Measurements from ENCODE around the gene ROR2. TPM values are rescaled to one million over a fixed set of nuclear protein-coding genes. Genes with fewer than 3 reads are reported as not detected.
A peak's percentile ranks its signal among the peaks of the same experiment; 100 is the strongest.

ROR2 gene
- total RNA-seq, 4 donors from 2014 or later, result 1.8 to 4.2 (median 2.7) TPM

DNA sequence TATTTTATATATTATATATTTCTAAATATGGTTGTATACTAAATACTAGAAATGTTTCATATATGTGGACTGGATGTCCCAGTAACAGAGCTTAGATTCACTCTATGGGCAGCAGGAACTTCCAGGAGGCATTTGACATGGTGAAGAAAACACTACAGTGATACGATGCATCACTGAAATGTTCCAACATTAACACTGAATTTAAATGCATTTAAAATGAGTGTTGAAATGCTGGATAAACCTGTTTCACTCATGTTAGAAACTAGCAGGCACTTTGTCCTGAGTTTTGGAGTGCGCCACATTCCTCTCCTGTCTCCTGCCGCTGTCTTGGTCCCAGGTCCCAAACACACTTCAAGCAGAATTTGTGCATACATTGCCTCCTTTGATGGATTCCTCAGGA lies 288.6 kb downstream of the ROR2 start:
- no peak overlapping the region for H3K4me3 ChIP-seq
- 79 to 95% methylated on average over 3 of the region's 3 CpGs for WGBS, 2 donors
- no peaks in the 10 kb centered on the region for H3K4me1 ChIP-seq
- no peak overlapping the region for H3K27ac ChIP-seq
- DNase-seq (ENCODE audit: low spot score in 2 of 2), result no peak
- no peaks in the 10 kb centered on the region for H3K27me3 ChIP-seq
- TF ChIP-seq, protein P1, sequence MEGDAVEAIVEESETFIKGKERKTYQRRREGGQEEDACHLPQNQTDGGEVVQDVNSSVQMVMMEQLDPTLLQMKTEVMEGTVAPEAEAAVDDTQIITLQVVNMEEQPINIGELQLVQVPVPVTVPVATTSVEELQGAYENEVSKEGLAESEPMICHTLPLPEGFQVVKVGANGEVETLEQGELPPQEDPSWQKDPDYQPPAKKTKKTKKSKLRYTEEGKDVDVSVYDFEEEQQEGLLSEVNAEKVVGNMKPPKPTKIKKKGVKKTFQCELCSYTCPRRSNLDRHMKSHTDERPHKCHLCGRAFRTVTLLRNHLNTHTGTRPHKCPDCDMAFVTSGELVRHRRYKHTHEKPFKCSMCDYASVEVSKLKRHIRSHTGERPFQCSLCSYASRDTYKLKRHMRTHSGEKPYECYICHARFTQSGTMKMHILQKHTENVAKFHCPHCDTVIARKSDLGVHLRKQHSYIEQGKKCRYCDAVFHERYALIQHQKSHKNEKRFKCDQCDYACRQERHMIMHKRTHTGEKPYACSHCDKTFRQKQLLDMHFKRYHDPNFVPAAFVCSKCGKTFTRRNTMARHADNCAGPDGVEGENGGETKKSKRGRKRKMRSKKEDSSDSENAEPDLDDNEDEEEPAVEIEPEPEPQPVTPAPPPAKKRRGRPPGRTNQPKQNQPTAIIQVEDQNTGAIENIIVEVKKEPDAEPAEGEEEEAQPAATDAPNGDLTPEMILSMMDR (IDR thresholded peaks at IDR 0.05), result no peak
- no peaks in the 10 kb centered on the region for H3K9me3 ChIP-seq
- no peaks in the 10 kb centered on the region for H3K36me3 ChIP-seq

GRCh38 chr9:91660521-91660920 lies 289.5 kb downstream of the ROR2 start:
- no peaks in the 10 kb centered on the region for H3K27me3 ChIP-seq

GRCh38 chr9:91659529-91660495 lies 290.2 kb downstream of the ROR2 start:
- no peak for DNase-seq (ENCODE audit: low spot score in 2 of 2)

More at GRCh38 chr9:91660521-91660920, 289.5 kb downstream of the ROR2 start:
- DNase-seq (ENCODE audit: low spot score in 2 of 2), result no peak
- WGBS, 2 donors, result 97% methylated on average over 1 of the region's 1 CpG
- Histone ChIP-seq H3K4me3 (no peak overlapping the region), H3K36me3 (no peaks in the 10 kb centered on the region), H3K27ac (no peak overlapping the region), H3K9me3 (no peaks in the 10 kb centered on the region), H3K4me1 (no peaks in the 10 kb centered on the region)
- TF ChIP-seq POLR2A (IDR thresholded peaks at IDR 0.05) (no peak), EP300 (IDR thresholded peaks at IDR 0.05) (no peak)
- TF ChIP-seq, protein P1 (IDR thresholded peaks at IDR 0.05), result no peak

DNA sequence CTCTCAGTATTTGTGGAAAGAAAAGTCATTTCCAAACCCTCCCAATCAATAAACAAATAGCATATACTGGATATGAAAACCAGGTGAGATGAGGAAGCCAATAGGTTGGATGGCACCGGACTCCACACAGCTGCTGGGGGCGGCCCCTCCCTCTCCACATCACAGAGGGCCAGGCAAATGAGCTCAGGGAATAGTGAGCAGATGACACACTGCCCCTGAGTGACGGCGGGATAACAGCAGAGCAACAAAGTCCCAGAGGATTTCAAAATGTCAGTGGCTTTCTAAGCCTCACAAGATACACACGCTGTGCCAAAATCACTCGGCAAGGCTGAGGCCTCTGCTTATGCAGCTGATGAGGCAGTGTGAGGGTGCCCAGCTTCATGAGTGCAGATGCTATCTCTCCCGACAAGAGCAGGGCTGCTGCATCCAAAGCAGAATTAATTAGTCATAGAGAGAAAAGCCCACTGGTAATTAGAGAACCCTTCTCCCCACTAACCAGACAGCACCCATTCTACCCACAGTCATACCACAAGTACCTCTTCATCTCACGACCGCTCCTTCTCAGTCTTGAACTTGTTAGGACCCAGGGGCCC lies 291.4 kb downstream of the ROR2 start:
- Histone ChIP-seq H3K36me3 (no peaks in the 10 kb centered on the region), H3K27me3 (no peaks in the 10 kb centered on the region), H3K4me3 (no peak overlapping the region), H3K4me1 (no peaks in the 10 kb centered on the region), H3K27ac (no peak overlapping the region), H3K9me3 (no peaks in the 10 kb centered on the region)
- TF ChIP-seq, protein P1 (IDR thresholded peaks at IDR 0.05), result no peak
- no peak for TF ChIP-seq POLR2A (IDR thresholded peaks at IDR 0.05)
- TF ChIP-seq EP300 (IDR thresholded peaks at IDR 0.05), result no peak
- WGBS, 2 donors, result 79 to 90% methylated on average over 8 to 9 of the region's 9 CpGs
- DNase-seq (ENCODE audit: low spot score in 2 of 2), result no peak

More at GRCh38 chr9:91659529-91660495, 290.2 kb downstream of the ROR2 start:
- no peaks in the 10 kb centered on the region for H3K36me3 ChIP-seq
- no peaks in the 10 kb centered on the region for H3K9me3 ChIP-seq
- H3K4me1 ChIP-seq, result no peaks in the 10 kb centered on the region
- no peaks in the 10 kb centered on the region for H3K27me3 ChIP-seq
- TF ChIP-seq POLR2A (IDR thresholded peaks at IDR 0.05), result no peak
- no peak for TF ChIP-seq EP300 (IDR thresholded peaks at IDR 0.05)
- TF ChIP-seq, protein P1 (IDR thresholded peaks at IDR 0.05), result peak in 4 of 5 experiments; percentile 7 to 25 (median 10)
- no peak overlapping the region for H3K4me3 ChIP-seq
- WGBS, 2 donors, result 59 to 74% methylated on average over 6 of the region's 6 CpGs
- no peak overlapping the region for H3K27ac ChIP-seq

GRCh38 chr9:91657501-91657900 lies 292.5 kb downstream of the ROR2 start:
- 79 to 93% methylated on average over 3 of the region's 3 CpGs for WGBS, 2 donors
- Histone ChIP-seq H3K4me1 (no peaks in the 10 kb centered on the region), H3K9me3 (no peaks in the 10 kb centered on the region), H3K27me3 (no peaks in the 10 kb centered on the region), H3K4me3 (no peak overlapping the region), H3K27ac (no peak overlapping the region), H3K36me3 (no peaks in the 10 kb centered on the region)
- DNase-seq (ENCODE audit: low spot score in 2 of 2), result no peak
- TF ChIP-seq POLR2A (IDR thresholded peaks at IDR 0.05) (no peak), EP300 (IDR thresholded peaks at IDR 0.05) (no peak)
- TF ChIP-seq, protein P1 (IDR thresholded peaks at IDR 0.05), result no peak
